ENCODE data around the gene OTOF. TPM values are rescaled to one million over a fixed set of nuclear protein-coding genes. Genes with fewer than 3 reads are reported as not detected.

OTOF gene
- polyA plus RNA-seq, 2 of the 4 experiments (the other 2 are of a cell fraction): 0.05 to 0.22 TPM

DNA sequence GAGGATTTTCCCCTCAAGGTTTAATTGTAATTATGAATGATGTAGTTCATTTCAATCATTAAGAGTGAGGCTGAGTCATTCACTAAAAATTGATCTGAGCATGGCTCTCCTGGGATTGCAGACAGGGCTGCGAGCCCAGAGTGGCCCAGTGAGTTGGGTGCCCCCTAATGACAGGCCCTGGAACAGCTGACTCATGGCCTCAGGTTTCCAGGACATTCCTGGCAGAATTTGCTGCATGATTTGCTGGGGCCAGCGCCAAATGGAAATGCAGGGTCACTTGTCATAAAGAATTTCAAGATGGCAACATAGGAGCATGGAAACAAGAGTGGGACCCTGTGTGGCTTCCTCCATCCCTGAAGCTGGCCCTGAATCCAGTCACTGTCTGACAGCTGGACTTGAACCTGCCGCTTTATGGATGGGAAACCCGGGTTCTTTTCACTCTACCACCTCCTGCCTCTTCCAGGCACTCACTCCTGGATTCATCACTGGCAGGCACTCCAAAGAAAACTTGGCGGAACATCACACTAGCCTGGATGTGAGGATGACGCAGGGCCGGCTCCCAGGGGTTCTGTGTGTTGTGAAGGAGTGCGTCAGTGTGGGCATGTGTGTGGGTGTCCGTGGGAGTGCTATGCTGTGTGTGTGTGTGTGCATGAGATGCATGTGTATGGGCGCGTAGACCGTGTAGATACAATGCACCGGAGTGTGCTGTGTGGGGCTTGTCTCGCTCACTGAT lies 15.2 kb downstream of the OTOF start (continued):
- TF ChIP-seq KDM5A (IDR thresholded peaks at IDR 0.05): no peak
- peak; percentile 83 for TF ChIP-seq MAFK (IDR thresholded peaks at IDR 0.05; ENCODE audit: partially characterized antibody)

DNA sequence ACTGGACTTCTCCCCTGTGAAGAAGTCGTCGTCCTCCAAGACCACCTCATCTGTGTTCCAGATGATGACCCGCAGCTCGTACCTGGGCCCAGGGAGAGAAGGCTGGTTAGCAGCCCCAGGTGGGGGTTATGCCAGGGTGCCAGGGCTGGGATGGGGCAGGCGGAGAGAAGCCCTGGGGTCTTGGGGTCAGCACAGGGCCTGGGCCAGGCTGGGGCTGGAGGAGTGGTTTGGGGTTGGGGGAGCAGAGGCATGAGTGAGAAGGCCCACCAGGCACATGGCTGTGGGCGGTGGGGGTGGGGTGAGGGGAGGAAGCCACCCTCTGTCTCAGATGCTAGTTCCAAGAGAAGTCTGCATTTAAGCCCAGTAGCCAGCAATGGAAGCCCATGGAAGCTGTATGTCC lies 15.8 kb downstream of the OTOF start:
- no peak overlapping the region for H3K4me3 ChIP-seq
- DNase-seq (ENCODE audit: low read depth in 1 of 2, low spot score in 1 of 2): no peak
- WGBS (ENCODE audit: missing lambda C conversion rate): 96% methylated on average over 5 of the region's 6 CpGs
- FAIRE-seq: no peak
- no peaks in the 10 kb centered on the region for H3K9me3 ChIP-seq
- TF ChIP-seq JUN (IDR thresholded peaks at IDR 0.05) (0 out of 5 replicates have a peak, but pooled peaks of 1 of the 2 experiments have one; percentile 3), HEYL (CRISPR knock-in tag; IDR thresholded peaks at IDR 0.05) (no peak)
- ATAC-seq: peak in 1 of 2 experiments; percentile 7; a peak in 3 of 6 replicates
- peak overlapping the region; percentile 10 to 66; a peak in 4 of 6 replicates for H3K27ac ChIP-seq
- POLR2A ChIA-PET: no interaction called here
- no peak overlapping the region for H3K4me2 ChIP-seq
- H3K4me1 ChIP-seq: peaks cover 18% of the 10 kb centered on the region
- CTCF ChIA-PET: interaction anchor here (1.0 to 2.4 kb wide), 5 partner anchors 12 to 116 kb away, joined by 3 to 10 read pairs (median 4); no protein-coding TSS in a partner anchor

GRCh38 chr2:26461601-26462023 lies 16.3 kb downstream of the OTOF start:
- no peak for ATAC-seq
- no peak for DNase-seq (ENCODE audit: low read depth in 1 of 2, low spot score in 1 of 2)
- Histone ChIP-seq H3K4me2 (no peak overlapping the region), H3K9me3 (no peaks in the 10 kb centered on the region), H3K27ac (peak overlapping the region in 1 of 2 experiments; percentile 66; a peak in 3 of 6 replicates), H3K4me1 (peaks cover 18% of the 10 kb centered on the region), H3K4me3 (no peak overlapping the region)
- ChIA-PET POLR2A (no interaction called here), CTCF (interaction anchor here (1.0 to 2.4 kb wide), 5 partner anchors 17 to 116 kb away, joined by 3 to 10 read pairs (median 3); no protein-coding TSS in a partner anchor)
- 89% methylated on average over 19 of the region's 19 CpGs for WGBS (ENCODE audit: missing lambda C conversion rate)
- TF ChIP-seq, protein P1, sequence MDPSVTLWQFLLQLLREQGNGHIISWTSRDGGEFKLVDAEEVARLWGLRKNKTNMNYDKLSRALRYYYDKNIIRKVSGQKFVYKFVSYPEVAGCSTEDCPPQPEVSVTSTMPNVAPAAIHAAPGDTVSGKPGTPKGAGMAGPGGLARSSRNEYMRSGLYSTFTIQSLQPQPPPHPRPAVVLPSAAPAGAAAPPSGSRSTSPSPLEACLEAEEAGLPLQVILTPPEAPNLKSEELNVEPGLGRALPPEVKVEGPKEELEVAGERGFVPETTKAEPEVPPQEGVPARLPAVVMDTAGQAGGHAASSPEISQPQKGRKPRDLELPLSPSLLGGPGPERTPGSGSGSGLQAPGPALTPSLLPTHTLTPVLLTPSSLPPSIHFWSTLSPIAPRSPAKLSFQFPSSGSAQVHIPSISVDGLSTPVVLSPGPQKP (IDR thresholded peaks at IDR 0.05; ENCODE audit: low read depth, low read length): no peak
- TF ChIP-seq JUN (IDR thresholded peaks at IDR 0.05): 0 out of 5 replicates have a peak, but pooled peaks of 1 of the 2 experiments have one; percentile 4
- no peak for FAIRE-seq

DNA sequence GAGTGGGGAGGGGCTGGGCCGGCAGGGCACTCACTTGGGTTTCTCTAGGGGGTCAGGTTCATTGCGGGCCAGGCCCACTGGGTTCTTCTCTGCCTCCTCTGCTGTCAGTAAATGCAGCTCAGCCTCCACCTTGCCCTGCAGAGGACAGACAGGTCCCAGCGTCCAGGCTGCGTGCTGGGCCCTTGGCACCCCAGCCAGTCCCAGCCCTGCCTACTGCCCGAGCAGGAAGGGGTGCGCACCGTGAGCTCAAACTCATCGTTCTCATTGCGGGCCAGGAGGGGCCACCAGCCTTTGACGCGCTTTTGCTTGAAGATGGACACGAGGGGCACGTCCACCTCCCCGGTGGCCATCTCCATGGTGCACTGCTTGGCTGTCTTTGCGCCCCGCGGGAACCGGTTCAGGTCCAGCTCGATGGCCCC lies 17.3 kb downstream of the OTOF start:
- POLR2A ChIA-PET: interaction anchor here (0.9 kb wide), 1 partner anchor 115 kb away, joined by 9 read pairs; the partner anchor contains the start of gene SELENOI
- 90% methylated on average over 12 of the region's 19 CpGs for WGBS (ENCODE audit: missing lambda C conversion rate)
- no peak for TF ChIP-seq CBX2 (IDR thresholded peaks at IDR 0.05; ENCODE audit: borderline replicate concordance, low read depth)
- no peak for TF ChIP-seq REST (IDR thresholded peaks at IDR 0.05)
- TF ChIP-seq CBX8 (IDR thresholded peaks at IDR 0.05): no peak
- no peak for TF ChIP-seq MYC (IDR thresholded peaks at IDR 0.05; ENCODE audit: borderline replicate concordance, low read length)
- TF ChIP-seq ESRRA (IDR thresholded peaks at IDR 0.05; ENCODE audit: borderline replicate concordance, low read length): no peak
- no peak for TF ChIP-seq HEYL (CRISPR knock-in tag; IDR thresholded peaks at IDR 0.05)
- TF ChIP-seq FOSL2 (IDR thresholded peaks at IDR 0.05): no peak
- TF ChIP-seq FOSL2 (CRISPR knock-in tag; IDR thresholded peaks at IDR 0.05): no peak
- TF ChIP-seq, protein P2, sequence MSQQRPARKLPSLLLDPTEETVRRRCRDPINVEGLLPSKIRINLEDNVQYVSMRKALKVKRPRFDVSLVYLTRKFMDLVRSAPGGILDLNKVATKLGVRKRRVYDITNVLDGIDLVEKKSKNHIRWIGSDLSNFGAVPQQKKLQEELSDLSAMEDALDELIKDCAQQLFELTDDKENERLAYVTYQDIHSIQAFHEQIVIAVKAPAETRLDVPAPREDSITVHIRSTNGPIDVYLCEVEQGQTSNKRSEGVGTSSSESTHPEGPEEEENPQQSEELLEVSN (IDR thresholded peaks at IDR 0.05; ENCODE audit: borderline replicate concordance, low read depth): no peak
- no peak for TF ChIP-seq ATOH8 (CRISPR knock-in tag; IDR thresholded peaks at IDR 0.05; ENCODE audit: low read depth)
- TF ChIP-seq JUNB (IDR thresholded peaks at IDR 0.05): no peak
- TF ChIP-seq HDAC2 (IDR thresholded peaks at IDR 0.05): no peak
- TF ChIP-seq RAD21 (conservative IDR thresholded peaks at IDR 0.05 in 1 of 2, IDR thresholded peaks at IDR 0.05 in 1 of 2): no peak
- no peak for TF ChIP-seq HOXA7 (CRISPR knock-in tag; IDR thresholded peaks at IDR 0.05)
- no peak for TF ChIP-seq SMC3 (IDR thresholded peaks at IDR 0.05)
- TF ChIP-seq KDM5A (IDR thresholded peaks at IDR 0.05): no peak
- Histone ChIP-seq H3K27ac (no peak overlapping the region), H3K4me1 (peaks cover 20% of the 10 kb centered on the region), H3K4me3 (no peak overlapping the region), H3K9me3 (no peaks in the 10 kb centered on the region), H3K4me2 (no peak overlapping the region)
- CTCF ChIA-PET: interaction anchor here (0.6 to 2.4 kb wide), 9 partner anchors 10 to 144 kb away, joined by 3 to 10 read pairs (median 3); partner anchors contain the start of gene SELENOI
- no peak for FAIRE-seq
- ATAC-seq: no peak
- no peak for DNase-seq (ENCODE audit: low read depth in 1 of 2, low spot score in 1 of 2)

All from A549 (cell line).